Measurements from ENCODE around the gene RHOBTB3.
"Not testable (repeated sequence)": the region's sequence is repeated elsewhere in the genome, so short reads cannot be mapped to it uniquely, and the experiment has no call there.

Gene RHOBTB3

DNA sequence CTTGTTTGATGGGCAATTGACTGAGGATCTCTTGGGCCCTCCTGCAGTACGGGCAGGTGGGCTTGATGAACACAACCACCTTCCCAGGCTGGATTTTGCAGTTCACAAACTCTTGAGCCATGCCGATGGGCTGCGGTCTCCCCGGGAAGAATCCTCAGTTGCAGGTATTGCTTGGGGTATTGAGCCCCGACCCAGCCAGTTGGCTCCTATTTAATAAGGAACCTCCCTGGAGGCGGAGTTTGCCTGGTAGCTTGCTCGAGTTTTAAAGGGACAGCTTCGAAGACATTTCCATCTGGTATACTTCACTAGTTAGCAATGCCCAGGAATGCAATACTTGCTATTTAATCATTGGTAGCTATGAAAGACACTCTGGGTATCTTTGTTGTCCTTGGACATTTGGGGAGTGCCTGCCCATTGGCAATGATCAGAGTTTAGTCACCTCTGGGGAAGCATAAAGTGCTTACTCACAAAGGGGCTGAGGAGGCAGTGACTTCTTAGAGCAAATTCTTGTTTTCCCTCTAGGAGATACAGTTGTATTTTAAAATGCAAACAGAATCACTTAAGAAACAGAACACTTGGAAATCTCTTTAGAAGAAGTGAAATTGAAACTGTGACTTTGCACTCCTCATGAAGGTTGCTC lies 91.5 kb downstream of the RHOBTB3 start, which contains the start of gene GLRX:
TSS of gene GLRX (minus strand) at position 185 of the 640 bp plus-strand sequence. CDS start at position 121, 64 bp downstream.
- DNase-seq: peak; percentile 83

DNA sequence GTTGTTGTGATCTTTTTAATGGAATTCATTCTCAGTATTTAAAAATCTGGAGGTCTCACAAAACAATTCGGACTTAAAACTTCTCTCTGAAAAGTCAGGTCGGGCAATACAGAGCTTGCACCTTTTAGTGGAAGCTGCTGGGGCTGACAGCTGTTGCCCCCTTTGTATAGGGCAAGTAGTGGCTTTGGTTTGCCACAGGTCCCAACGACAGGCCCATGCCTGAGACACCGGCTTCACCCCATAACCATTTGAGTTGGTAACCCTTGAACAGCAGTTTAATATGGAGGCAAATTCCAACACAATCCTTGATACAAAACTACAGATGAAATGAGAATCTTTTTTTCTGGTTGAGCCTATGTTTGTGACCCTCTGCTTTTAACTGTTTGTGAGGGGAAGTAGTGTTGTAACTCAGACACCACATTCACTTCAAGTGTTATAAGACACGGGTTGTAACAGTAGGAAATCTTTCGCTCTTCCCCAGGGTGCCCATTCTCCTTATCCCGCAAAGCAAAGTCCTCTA lies 92.1 kb downstream of the RHOBTB3 start:
- no peak for DNase-seq

DNA sequence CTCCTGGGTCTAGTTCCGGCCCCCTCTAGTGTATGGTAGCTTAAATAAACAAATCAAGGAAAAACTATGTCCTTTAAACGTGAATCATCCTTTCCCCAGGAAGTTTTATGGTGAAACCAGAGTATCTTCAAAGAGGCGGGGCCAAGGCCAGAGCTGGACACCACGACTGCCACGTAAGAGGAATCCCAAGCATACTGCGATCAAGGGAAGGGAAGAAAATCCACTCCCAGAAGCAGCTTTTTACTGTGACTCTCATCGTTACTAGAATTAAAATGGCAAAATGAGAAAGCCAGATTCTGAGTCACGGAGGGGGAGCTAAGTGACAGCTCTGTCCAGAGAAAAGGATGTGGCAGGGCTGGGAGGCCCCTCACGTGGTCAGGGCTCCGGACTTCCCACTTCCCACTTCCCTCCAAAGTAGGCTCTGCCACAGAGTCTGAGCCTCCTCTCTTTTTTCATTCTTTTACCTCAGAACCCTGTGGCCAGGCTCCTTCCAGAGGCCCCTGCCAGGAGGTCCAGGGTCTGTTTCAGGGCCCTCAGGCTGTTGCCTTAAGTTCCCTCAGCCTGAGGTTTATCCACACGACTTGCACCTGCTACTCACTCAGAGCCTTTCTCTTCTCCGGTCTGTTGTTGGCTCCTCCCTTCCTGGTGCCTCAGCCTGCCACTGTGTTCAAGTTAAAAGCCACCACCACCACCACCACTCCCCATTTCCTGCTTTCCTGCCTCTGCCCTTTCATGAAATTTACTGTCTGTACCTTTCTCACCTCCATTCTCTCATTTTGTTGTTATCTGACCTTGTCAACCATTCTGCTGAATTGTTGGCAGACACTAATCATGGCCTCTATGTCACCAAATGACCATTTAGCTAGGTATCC lies 92.8 kb downstream of the RHOBTB3 start:
- DNase-seq: peak; percentile 91

DNA sequence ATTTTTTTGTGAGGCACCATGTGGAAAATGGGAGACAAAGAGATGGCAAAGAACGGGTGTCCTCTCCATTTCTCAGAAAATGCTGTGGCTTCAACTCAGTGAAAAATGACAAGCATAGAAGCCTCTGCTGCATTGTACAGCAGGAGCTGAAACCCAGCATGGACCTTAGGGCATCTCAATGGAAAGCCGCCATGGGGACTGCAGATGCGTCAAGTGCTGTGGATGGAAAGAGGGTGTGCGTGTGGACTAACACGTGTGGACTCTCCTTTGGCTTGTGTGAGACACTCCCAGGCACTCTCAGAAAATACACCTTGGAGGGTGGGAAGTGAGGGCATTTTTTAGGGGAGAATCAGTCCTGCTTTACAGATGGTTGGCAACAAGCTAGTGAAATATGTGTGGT lies 93.6 kb downstream of the RHOBTB3 start:
- DNase-seq: no peak

DNA sequence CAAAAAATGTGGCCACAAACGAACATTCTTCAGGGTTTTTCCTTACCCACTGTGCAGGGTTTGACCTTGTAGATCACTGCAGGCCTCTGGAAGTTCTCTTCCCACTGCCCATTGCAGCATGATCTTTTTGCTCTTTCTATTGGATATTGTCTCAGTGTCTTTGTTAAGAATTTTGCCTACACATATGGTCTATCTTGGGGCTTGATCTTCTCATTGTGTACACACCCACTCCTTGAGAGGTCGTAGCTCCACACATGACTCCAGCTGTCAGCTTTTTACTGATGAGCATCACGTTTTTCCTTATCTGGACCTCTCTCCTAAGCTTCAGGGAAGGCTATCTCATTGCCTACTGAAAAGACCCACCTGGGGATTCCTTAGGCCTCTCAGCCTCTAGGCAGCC lies 94.4 kb downstream of the RHOBTB3 start:
- DNase-seq: no peak

DNA sequence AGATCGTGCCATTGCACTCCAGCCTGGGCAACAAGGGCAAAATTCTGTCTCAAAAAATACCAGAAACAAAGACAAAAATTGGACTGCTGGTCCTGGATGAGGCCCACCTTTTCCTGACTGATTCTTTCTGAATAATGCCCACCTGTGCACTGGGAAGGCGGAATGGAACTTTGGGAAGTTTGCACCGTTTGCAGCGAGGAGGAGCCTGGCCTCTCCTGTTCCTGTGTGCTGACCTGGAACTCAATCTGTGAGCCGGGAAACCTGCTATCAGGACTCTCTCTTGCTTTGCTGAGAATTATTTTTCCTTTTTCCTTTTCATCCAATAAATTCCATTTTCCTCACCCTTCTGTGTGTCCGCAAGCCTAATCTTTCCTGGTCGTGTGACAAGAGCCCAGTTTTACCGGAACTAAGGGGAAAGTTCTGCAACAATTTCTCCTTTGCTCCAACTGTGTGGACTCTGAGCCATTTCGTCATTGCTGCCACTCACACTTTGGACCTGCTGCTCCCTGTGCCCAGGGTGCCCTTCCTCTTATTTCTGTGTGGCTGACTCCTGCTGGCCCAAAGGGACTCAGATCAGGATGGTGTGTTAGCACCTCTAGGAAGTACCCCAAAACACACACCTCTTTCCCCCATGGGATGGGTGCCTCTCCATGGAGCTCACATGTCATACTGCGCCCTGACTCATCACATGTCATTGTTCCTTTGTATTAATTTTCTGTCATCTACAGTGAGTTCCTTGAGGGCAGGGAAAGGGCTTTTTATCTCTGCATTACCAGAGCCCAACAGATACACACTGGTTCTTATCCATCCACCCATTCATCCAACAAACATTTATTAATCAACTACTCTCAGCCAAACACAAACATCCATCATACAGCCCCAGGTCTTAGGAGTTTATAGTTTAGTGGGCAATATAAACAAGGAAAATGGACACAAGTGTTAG lies 96.1 kb downstream of the RHOBTB3 start:
- no peak for DNase-seq

DNA sequence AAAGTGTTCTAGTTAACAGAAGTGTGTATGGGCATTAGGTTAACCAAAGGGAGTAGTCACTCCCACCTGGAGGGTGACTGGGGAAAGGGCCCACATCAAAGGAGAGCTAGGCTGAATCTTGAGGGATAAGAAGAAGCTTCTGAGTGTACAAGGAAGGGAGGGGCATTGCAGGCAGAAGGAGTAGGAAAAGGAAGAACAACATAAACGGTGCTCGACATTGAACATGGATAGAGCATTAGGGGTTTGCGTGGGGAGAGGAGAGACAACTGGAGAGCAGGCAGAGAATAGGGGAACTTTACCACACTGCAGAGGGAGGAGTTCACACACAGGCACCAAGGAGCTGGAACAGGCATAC lies 96.7 kb downstream of the RHOBTB3 start:
- no peak for DNase-seq

DNA sequence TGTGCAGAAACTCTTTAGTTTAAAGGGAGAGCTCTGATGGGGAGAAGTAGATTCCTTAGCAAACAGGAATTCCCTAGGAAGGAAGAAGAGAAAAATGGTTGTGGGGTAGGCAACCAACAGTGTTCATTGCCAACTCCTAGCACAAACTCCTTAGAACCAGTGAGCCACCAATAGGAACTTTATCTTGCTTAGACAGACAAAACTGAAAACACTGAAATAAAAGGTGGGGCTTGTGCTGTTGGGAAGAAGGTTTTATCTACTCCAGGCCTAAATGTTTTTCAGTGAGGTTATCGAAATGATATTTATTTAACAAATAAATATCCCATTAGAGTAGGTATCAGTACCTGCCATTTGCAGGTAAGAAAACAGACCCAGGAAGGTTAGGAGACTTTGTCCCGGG lies 99.1 kb downstream of the RHOBTB3 start:
- no peak for DNase-seq

DNA sequence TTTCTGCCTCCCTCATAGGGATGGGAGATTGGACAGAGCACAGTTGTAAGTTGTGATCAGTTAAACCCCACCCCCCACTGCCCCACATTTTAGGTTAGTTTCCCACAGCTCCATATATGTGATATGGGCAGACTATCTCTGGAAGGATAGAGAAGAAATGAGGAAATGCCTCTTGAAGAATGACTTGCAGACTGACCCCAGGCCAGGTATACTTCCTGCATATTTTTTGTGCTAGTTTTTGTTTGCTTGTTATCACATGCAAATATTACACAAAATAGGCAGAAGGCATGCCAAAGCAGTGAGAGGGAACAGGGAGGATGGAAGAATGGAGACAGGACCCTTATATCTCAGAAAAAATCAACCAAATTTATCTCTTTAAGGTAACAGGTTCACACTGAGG lies 101.5 kb downstream of the RHOBTB3 start:
- DNase-seq: no peak

DNA sequence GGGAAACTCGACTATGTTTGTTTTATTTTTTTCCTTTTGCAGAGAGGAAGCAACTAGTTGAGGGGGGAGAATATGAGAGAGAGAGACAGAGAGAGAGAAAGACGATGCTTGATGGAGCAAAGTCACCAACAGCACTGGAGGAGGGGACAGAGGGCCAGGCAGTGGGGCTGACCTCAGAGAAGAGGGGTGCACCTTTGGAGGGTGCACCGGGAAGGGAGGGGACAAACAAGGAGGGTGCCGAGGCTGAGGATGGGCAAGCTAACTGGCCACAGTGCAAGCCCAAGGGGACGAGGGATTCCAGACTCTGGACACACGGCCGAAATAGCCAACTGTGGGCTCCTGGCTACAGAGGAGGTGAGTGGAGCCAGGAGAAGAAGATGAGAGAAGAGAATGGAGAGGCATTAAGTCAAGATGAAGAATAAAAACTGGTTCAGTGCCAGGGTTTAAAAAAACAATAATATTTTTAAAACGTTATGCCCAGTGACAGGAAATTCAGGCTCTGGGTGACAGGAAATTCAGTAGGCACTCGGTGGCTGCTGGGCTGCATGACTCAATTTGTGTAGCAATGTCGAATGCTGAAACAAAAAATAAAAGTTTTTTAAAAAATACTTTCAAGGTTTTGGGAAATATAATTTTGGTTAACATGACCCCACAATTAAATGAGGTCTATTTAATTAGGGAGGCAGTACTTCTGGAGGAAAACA lies 104.7 kb downstream of the RHOBTB3 start:
- DNase-seq: no peak

DNA sequence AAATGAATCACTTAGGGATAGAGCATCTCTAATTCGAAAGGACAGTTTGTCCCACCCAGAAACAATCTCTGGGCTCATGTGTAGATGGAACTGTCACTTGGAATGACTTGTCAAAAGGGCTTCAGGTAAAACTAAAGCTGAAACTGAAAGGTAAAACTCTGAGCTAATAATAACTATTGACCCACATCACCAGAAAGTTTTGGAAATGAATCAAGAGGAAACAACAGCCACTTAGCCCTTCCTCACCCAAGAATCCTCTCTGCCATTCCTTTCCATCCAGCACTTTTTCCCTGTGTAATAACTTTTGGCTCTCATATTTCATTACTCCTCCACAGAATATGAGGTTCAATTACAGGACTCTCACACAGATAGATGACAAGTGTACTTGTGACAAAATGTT lies 105.4 kb downstream of the RHOBTB3 start:
- no peak for DNase-seq

DNA sequence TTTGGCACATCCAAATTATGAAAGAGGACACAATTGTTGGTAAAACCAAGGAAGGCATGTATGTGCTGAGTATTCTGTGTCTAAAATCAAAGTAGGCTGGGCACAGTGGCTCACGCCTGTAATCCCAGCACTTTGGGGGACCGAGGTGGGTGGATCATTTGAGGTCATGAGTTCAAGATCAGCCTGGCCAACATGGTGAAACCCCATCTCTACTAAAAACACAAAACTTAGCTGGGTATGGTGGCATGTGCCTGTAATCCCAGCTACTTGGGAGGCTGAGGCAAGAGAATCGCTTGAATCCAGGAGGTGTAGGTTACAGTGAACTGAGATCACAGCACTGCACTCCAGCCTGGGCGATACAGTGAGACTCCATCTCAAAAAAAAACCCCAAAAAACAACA lies 105.8 kb downstream of the RHOBTB3 start:
- not testable (repeated sequence) for DNase-seq

DNA sequence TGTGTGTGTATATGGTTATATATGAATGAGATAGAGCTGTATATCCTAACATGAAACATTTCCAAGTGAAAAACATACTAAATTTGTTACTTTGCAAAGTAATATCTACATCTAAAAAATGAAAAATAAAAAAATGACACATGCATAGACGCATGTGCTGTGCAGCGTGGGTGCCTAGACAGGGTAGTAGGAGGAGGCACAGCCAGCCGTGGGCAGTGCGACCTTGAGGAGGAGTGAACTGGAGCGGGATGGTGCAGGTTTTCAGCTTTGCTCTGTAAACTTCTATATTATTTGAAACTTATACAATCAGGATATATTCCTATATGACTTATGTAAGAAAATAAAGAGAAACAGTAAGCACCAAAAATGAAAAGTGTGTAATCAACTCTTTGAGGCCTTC lies 106.4 kb downstream of the RHOBTB3 start:
- no peak for DNase-seq

DNA sequence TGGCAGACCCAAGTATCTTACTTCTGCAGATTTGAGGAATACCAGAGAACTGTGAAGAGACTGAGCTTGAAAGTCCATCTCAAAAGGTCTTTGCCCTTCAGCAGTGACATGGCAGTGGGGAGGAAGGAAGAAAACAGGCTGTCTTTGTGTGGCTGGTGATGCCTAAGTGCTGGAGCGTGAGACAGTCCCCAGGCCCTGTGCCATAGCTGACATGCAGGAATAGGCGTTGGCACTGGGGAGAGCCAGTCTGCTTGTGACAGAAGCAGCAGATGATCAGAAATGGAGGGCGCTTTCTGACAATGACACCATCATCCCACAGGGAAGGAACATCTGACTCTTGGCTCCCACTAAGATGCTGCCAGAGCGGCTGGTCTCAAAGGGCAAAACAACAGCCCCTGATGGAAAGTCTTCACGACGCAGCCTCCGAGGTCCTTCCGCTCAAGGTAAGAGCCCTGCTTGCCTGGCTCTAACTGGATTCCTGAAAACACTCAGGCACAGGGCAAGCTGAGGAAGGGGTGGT lies 106.9 kb downstream of the RHOBTB3 start:
- DNase-seq: no peak

DNA sequence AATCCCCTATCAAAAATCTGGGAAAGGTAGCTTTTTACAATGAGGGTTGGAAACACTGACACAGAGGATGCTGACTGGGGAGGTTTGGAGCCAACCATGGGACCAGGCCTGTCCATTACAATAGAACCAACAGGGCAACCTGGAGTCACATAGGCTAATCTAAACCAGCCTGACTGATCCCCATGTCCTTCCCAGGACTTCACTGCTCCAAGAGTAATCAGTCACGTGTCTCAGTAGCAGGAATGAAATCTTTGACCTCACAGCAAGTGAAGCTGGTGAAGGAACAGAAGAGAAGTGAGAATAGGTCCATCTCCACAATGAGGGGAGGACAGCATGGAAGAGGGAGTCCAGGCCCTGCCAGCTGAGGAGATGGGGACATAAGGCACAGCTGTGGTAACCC lies 107.4 kb downstream of the RHOBTB3 start:
- DNase-seq: no peak

DNA sequence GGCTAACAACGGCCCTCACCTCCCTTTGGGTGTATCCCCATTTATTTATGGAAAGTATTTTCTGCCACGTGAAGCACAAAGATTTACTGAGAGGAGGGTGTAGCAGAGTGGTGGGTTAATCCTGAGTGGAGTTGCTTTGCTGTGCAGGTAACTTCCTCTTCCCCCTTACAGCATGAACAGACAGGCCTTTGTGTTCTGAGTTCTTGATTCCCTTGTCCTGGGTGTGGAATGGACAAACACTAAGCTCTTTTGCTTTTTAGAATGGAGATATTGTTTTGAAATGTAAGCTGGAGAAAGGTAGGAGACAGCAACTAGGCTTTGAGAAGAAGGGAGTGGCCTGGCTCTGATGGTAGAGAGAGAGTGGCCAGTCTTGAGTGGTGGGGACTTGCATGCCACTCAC lies 108.5 kb downstream of the RHOBTB3 start:
- DNase-seq: no peak

DNA sequence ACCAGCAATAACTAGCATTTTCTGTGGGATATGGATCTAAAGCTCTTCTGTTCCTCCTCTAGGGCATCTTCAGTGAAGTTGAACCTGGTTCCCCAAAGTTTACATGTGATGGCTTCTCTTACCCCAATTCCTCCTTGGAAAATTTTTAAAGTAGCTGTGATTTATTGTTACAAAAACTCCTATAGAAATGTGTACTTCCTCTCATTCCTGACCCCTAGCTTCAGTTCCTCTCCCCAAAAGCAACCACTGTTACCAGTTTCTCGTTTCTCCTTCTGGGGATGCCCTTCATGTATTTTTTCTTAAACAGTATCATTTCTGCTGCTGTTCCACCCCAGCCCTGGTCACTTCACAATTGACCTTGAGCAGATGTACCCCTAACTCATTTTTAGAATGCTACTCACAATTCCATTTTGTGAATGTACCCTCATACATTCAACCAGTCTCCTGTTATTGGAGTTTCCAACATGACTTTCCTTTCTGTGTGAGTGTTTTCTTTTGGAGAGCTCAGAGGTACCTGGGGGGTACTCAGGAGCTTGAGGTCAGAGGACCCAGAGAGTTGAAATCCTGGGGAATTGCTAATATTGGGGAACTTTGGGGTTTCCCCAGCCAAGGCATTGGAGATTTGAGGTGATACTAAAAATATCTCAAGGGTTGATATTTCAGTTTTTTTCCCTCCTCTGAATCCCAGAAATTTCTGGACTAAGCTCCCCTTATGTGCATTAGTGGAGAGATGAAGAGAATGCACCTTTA lies 110.0 kb downstream of the RHOBTB3 start:
- DNase-seq: no peak

DNA sequence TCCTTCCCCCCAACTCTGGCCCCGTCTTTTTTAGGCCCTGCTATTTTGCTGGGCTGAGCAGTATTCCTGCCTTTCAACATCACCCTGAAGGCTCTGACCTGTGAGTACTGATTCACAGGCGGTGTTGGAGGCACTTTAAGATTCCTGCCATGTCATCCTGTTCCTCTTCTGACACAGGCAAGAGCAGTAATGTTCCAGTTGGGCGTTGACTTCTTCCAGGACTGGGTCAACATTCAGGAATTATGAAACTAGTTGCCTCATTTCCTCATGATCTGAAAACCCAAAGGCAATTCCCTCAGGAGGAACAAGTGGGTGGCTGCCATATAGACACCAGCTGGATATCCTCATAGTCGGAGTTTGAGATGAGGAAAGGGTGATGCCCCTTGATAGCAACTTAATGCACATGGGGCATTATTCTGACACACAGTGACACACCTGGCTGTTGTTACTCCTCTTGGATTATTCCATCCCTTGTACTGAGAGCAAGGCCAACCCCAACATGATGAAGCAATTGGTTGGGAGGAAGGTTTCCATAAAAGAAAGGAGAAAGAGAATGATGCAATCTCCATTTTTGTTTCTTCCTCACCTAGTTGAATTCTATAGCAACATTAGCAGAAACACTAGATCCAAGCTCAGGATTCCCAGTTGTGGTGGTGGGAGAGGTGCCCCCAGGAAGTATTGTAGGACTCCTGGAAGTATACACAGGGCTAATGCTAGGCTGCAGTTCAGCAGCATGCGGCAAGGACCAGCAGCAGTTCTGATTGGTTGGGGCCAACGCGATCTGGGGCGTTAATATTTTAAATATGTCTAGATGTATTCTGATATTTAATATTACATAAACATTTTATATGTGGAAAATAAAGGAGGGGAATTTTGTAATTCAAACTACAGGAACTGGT lies 111.0 kb downstream of the RHOBTB3 start:
- DNase-seq: peak; percentile 32

DNA sequence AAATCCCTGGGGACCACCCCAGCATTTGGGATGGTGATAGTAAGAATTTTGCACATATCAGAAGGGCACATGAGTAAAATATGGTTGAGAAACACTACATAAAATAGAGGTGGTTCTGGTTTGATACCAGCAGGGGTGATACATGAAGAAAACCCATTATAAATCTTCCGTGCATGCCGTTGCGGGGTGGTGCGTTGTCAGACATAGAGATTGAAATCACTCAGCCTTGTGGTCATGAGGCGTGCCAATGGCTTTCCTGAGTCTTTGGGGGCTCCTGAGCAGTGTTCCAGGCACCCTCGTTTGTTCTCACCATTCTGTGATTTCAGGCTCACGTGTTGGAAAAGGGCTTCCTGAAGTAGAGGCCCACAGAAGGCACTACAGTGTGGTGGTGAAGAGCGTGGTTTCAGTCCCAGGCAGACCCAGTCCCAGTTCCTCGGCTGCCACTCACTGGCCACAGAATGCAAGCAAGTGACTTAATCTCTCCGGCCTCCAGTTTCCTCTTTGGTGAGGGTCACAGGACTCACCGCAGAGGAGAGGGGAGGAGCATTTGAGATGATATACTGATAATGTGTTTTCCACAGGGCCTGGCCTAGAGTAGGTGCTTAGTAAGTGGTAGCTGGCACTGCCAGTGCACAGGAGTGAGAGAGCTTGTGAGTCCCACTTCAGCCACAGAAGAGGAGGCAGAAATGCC lies 111.9 kb downstream of the RHOBTB3 start:
- peak; percentile 43 for DNase-seq

All from fibroblast of upper back skin (primary cell).